GM21786 (cell line): ENCODE data around the gene CCDC174.
"Not testable (repeated sequence)": the region's sequence is repeated elsewhere in the genome, so short reads cannot be mapped to it uniquely, and the experiment has no call there.

Experiments used
- ATAC-seq: cut with Tn5 transposase; IDR thresholded peaks from one replicate; pipeline ENCODE4 v1.9.1; 2021; ENCODE audit not compliant: unreplicated experiment

The CCDC174 gene

GRCh38 chr3:14651440-14652251 is at the start of gene CCDC174:
Gene CCDC174, plus strand, starts transcription at chr3:14651762. Its CDS starts 75 bp downstream, at chr3:14651837.
- peak; percentile 99 for ATAC-seq

DNA sequence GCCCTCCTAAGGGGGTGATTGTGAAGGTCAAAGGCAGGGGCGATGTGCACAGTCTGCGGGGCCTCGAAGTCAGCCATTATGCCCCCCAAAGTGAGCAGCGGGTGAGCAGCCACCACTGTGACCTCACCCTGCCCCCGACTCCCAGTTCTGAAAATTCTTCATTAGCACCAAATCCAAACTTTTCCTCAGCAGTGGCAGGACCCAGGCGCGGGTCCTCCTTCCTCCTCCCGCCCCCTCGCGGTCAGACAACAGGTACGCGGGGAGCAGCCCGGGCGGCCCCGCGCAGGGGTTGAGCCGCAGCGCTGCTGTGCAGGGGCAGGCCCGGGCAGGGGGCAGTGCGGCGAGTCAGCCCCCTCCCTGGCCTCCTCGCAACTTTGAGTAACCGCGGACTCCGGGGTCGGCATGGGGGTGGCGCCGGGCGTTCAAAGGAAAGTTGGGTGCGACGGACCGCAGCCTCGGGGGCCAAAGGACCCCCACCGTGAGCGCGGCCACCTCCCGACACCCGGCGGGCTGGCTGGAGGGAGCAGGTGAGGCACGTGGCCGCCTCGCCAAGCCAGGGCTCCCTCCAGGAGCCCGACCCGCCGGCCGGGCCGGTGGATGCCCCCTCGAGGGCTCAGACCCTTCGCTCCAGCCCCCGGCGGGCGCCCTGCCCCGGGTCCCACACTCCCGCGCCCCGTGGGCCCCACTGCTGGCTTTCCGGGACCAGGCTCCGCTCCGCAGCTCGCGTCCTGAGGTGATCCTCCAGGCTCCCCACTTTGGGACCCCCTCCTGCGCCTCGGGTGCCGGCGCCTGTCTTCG is 49.4 kb upstream of the CCDC174 start:
- ATAC-seq, result no peak

GRCh38 chr3:14602804-14603644 is 48.5 kb upstream of the CCDC174 start:
- no peak for ATAC-seq

GRCh38 chr3:14605067-14605466 is 46.5 kb upstream of the CCDC174 start:
- ATAC-seq, result no peak

GRCh38 chr3:14605744-14606143 is 45.8 kb upstream of the CCDC174 start:
- no peak for ATAC-seq

- no peak for ATAC-seq
Measured at GRCh38 chr3:14606669-14607339, 44.8 kb upstream of the CCDC174 start.

GRCh38 chr3:14608298-14608697 is 43.3 kb upstream of the CCDC174 start:
- ATAC-seq, result no peak

DNA sequence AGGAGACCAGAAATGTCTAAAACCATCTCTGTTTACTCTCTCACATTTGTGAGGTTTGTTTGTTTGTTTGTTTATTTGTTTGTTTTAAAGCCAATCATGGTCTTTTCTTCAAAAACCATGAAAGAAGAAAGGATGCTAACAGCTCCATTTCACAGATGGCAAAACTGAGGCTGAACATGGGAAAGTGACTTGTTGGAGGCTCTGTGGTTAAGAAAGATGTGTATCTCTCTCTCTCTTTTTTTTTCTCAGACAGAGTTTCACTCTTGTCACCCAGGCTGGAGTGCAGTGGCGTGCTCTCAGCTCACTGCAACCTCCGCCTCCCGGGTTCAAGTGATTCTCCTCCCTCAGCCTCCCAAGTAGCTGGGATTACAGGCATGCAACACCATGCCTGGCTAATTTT is 42.5 kb upstream of the CCDC174 start:
- not testable (repeated sequence) for ATAC-seq

DNA sequence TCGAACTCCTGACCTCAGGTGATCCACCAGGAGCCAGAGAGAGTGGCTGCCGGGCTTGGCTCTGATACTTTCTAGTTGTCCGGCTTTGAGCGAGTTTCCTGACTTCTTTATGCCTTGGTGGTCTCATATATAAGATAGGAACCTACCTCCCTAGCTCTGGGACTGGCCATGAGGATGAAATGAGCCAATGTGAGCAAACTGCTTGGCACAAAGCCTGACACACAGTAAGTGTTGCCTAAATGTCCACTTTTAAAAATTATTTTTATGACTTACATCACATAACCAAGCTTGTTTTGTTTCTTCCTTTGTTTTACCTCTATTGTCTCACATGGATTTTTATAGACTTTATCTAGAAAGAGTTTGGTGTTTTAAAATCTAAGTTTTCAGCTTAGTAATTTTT is 42.1 kb upstream of the CCDC174 start:
- no peak for ATAC-seq

DNA sequence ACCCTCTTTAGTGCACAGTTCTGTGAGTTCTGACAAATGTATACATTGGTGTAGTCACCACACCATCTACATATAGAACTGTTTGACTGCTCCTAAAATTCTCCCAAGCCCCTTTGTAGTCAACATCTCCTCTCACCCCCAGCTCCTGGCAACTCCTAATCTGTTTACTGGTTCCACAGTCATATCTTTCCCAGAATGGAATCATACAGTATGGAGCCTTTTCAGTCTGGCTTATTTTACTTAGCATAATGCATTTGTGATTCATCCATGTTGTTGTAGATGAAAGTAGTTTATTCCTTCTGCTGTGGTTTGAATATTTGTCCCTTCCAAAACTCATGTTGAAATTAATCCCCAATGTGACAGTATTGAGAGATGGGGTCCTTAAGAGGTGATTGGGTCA is 41.6 kb upstream of the CCDC174 start:
- ATAC-seq, result no peak

DNA sequence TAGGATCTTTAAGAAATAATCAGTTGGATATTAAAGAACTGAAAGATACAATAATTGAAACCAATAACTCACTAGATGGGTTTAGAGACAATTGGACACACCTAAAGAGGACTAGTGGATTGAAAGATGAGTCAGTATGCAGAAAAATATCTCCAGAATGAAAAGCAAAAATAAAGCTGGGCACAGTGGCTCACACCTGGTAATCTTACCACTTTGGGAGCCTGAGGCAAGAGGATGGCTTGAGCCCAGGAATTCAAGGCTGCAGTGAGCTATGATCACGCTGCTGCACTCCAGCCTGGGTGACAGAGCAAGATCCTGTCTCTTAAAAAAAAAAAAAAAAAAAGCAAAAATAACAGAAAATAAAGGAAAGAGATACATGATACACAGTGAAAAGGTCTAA is 37.4 kb upstream of the CCDC174 start:
- ATAC-seq, result no peak

DNA sequence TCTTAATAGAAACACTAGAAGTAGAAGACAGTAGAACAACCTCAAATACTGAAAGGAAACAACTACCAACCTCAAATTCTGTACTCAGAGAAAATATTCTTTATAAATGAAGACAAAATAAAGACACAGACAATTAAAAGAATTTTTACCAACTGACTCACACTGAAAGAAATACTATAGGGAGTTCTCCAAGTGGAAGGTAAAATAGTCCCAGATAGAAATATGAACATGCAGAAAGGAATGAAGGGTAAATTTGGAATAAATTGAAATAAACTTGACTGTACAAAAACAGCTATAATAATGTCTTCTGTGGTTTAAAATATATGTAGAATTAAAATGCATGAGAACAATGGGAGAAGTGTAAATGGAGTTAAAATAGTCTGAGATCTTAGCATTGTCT is 36.7 kb upstream of the CCDC174 start:
- no peak for ATAC-seq

DNA sequence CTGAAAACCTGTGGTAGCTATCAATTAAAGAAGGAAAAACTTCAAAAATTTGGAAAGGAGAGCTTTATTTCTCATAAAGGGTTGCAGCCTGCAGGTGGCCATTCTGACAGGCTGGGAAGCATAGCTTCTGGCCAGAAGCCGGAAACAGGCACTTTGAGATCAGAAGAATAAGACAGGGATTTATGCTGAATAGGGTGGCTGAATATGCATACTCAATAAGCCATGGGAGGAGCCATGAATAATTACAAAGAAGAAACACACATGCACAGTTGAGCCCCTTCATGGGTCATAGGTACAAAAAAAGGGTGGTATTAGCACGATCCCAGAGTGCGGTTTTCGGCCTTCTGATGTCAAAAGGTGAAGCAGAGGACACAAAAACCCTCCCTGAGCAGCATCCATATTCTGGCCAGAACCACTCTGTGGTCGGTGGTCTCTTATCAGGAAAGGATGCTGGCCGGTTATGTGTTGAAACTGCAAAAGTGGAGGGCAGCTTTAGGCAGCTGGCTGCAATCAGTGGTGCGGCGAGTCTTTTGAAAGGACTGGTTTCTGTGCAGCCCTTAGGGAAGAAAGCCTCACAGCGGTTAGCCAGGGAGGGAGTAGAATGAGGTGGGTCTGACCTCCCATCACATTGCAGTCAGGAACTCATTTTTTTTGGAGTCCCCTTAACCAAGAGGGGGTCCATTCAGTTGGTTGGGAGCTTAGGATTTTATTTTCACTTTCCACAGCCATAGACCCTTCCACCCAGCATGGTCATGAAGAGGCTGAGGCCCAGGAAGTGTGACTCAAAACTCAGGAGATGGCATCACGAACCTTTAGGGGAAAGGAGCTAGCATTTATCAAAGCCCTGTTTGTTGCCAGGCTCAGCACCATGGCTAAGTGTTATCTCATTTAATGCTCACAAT is 34.7 kb upstream of the CCDC174 start:
- no peak for ATAC-seq

- no peak for ATAC-seq
Measured at GRCh38 chr3:14617508-14618023, 34.0 kb upstream of the CCDC174 start.

- ATAC-seq, result no peak
Measured at GRCh38 chr3:14619605-14620004, 32.0 kb upstream of the CCDC174 start.

DNA sequence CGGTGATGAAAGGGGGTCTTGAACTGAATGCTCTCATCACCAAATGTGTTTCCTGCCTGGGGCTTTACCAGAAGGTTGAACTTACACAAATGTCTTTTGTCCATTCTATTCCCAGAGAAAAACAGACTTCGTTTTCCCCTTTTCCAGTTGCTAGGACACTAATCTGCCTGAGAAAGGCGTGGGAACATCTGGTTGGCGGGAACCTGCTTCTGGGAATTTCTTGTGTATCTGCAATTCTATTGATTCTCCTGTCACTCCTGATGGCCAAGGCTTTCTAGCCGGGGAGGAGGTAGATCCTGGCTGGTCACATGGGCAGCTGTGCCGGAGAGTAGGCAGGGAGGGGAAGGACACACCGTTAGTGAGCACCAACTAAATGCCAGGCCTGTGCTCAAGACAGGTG is 31.1 kb upstream of the CCDC174 start:
- no peak for ATAC-seq

- no peak for ATAC-seq
Measured at GRCh38 chr3:14621093-14621492, 30.5 kb upstream of the CCDC174 start.

DNA sequence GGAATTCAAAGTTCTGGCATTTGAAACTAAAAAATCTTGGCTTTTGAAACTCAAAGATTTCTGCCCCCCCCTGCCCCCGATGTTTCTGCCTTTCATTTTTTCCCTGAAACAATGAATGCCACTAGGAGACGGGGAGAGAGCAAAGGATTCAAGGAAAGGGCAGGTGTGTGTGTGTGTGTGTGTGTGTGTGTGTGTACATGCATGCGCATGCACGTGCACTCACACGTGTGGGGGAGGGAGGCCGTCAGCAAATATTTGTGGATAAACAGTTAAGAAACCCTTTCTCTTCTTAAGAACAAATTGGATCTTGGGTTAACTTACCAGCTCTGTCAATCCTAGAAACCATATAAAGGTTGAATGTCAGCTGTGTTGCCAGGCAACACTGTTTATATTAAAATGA is 29.2 kb upstream of the CCDC174 start:
- no peak for ATAC-seq

GRCh38 chr3:14623569-14624051 is 28.0 kb upstream of the CCDC174 start:
- no peak for ATAC-seq
